Calu3 (cell line): Measurements from ENCODE around the gene CAMKV. TPM values are rescaled to one million over a fixed set of nuclear protein-coding genes. Genes with fewer than 3 reads are reported as not detected.
A peak's percentile ranks its signal among the peaks of the same experiment; 100 is the strongest.

Experiments
- BruUV-seq: library from RNA; stranded (reverse); fragments of 400-500 nt; replicated peaks from 2 replicates; lab custom pipeline; 2021; lab: Mats Ljungman, UMichigan
- CTCF ChIA-PET: fragments of 300-600 bp; sonication (Branson Sonifier 250); formaldehyde crosslinking; loops from one replicate; lab custom pipeline; 2022; ENCODE audit warnings: antibody characterized with exemption; lab: Charles Lee
- DNase-seq: peaks from one replicate; pipeline ENCODE4 v3.0.0; 2022
- H3K27ac Mint-ChIP-seq: one replicate; pipeline ENCODE4 v1.8.0; 2022; ENCODE audit warnings: mixed read lengths; ENCODE audit not compliant: unreplicated experiment
- H3K27me3 Mint-ChIP-seq: one replicate; pipeline ENCODE4 v1.8.0; 2022; ENCODE audit warnings: mixed read lengths; ENCODE audit not compliant: unreplicated experiment
- H3K36me3 Mint-ChIP-seq: one replicate; pipeline ENCODE4 v1.8.0; 2022; ENCODE audit warnings: mild to moderate bottlenecking, moderate library complexity, mixed read lengths; ENCODE audit not compliant: insufficient read depth, unreplicated experiment
- H3K4me1 Mint-ChIP-seq: one replicate; pipeline ENCODE4 v1.8.0; 2022; ENCODE audit warnings: mild to moderate bottlenecking, low read depth, mixed read lengths; ENCODE audit not compliant: unreplicated experiment
- H3K4me3 Mint-ChIP-seq: one replicate; pipeline ENCODE4 v1.8.0; 2022; ENCODE audit warnings: mild to moderate bottlenecking, low read depth, moderate library complexity, mixed read lengths; ENCODE audit not compliant: unreplicated experiment
- H3K9me3 Mint-ChIP-seq: one replicate; pipeline ENCODE4 v1.8.0; 2022; ENCODE audit warnings: low read depth, mixed read lengths; ENCODE audit not compliant: unreplicated experiment
- CTCF ChIP-seq: fragments of 200-600 bp; IDR thresholded peaks from one replicate; pipeline ENCODE4 v1.8.0; 2022; ENCODE audit warnings: antibody characterized with exemption; ENCODE audit not compliant: unreplicated experiment
- intact Hi-C: fragments of 100-400 bp; cut with micrococcal nuclease; formaldehyde crosslinking; loops from one replicate; pipeline ENCODE4 v1.10.0; 2022; ENCODE audit not compliant: unreplicated experiment
- total RNA-seq: library from RNA; stranded (reverse); gene quantifications from 2 replicates; pipeline ENCODE4 v1.2.3, GENCODE V29; 2022

Gene CAMKV
- total RNA-seq, 1 experiment from 2014 or later = 0.38 TPM

GRCh38 chr3:49902511-49903345 is 33.0 kb upstream of the CAMKV start:
- CTCF ChIA-PET = interaction anchor here (0.7 to 3.0 kb wide), 2 partner anchors 27 to 169 kb away, joined by 3 to 15 read pairs; partner anchors contain the start of gene MON1A
- BruUV-seq = no TSS peak
- intact Hi-C loops = no loop called here
- H3K27me3 Mint-ChIP-seq = no peaks in the 10 kb centered on the region
- H3K4me3 Mint-ChIP-seq = peak overlapping the region; percentile 87
- no peaks in the 10 kb centered on the region for H3K9me3 Mint-ChIP-seq
- H3K4me1 Mint-ChIP-seq = peaks cover 24% of the 10 kb centered on the region
- no peak for TF ChIP-seq CTCF
- peak overlapping the region; percentile 81 for H3K27ac Mint-ChIP-seq
- DNase-seq = no peak
- H3K36me3 Mint-ChIP-seq = peaks cover 67% of the 10 kb centered on the region

- BruUV-seq = TSS peak; percentile 8
- H3K4me1 Mint-ChIP-seq = peaks cover 13% of the 10 kb centered on the region
- CTCF ChIA-PET = interaction anchor here (0.6 to 3.0 kb wide), 5 partner anchors 28 to 115 kb away, joined by 3 to 15 read pairs (median 4); partner anchors contain the start of genes INKA1, IP6K1 and MON1A
- no peak for TF ChIP-seq CTCF
- H3K9me3 Mint-ChIP-seq = no peaks in the 10 kb centered on the region
- DNase-seq = no peak
- peaks cover 69% of the 10 kb centered on the region for H3K36me3 Mint-ChIP-seq
- peak overlapping the region; percentile 87 for H3K4me3 Mint-ChIP-seq
- H3K27ac Mint-ChIP-seq = peak overlapping the region; percentile 96
- intact Hi-C loops = loop anchor here (2.0 kb wide), 1 partner anchor 45 kb away; the partner anchor contains the start of gene TRAIP
- no peaks in the 10 kb centered on the region for H3K27me3 Mint-ChIP-seq
These were observed 31.9 kb upstream of the CAMKV start for GRCh38 chr3:49901366-49902339.

GRCh38 chr3:49900491-49901153 is 30.9 kb upstream of the CAMKV start:
- Mint-ChIP-seq H3K4me1 (peaks cover 3% of the 10 kb centered on the region), H3K27ac (peak overlapping the region; percentile 96), H3K36me3 (peaks cover 62% of the 10 kb centered on the region), H3K27me3 (no peaks in the 10 kb centered on the region), H3K4me3 (peak overlapping the region; percentile 87), H3K9me3 (no peaks in the 10 kb centered on the region)
- DNase-seq = peak; percentile 92
- intact Hi-C loops = loop anchor here (2.0 kb wide), 1 partner anchor 44 kb away; the partner anchor contains the start of gene TRAIP
- CTCF ChIA-PET = interaction anchor here (0.6 to 3.0 kb wide), 14 partner anchors 13 to 114 kb away, joined by 3 to 15 read pairs (median 4); partner anchors contain the start of genes INKA1, IP6K1, MON1A and RBM6
- BruUV-seq = no TSS peak
- TF ChIP-seq CTCF = no peak
